Ureter (tissue), 1 donor: ENCODE data around the gene KCNG4. TPM values are rescaled to one million over a fixed set of nuclear protein-coding genes. Genes with fewer than 3 reads are reported as not detected.
A peak's percentile ranks its signal among the peaks of the same experiment; 100 is the strongest.
"Not testable (repeated sequence)": the region's sequence is repeated elsewhere in the genome, so short reads cannot be mapped to it uniquely, and the experiment has no call there.

Experiments used
- DNase-seq: peaks from one replicate; pipeline ENCODE4 v3.0.0-alpha.2; 2020; ENCODE audit warnings: low spot score
- total RNA-seq: library from RNA; stranded (reverse); gene quantifications from one replicate; pipeline ENCODE4 v1.2.4, GENCODE V29; 2023
- donor health status: DM: yes; HTN: yes; CAD: no.

Gene KCNG4
- total RNA-seq, 1 donor from 2014 or later = not detected

DNA sequence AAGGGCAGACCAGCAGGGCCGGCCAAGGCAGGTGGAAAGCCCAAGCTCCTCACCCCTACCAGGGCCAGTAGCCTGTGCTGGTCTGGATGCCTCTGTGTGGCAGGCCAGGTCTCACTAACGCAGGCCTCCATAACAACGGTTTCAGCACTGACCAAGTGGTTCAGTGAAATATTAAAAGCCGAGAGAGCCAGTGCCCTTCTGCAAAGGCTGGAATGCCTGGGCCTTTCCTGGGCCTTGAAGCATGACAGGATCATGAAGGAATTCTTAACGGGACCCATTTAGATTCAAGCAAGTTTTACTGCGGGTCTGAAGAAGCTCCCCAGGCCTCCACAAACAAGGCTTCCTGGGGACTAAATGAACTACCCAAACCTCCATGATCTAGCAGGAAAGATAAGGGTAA, 32.6 kb downstream of the KCNG4 start:
- no peak for DNase-seq

GRCh38 chr16:84205976-84206691, 33.7 kb downstream of the KCNG4 start:
- DNase-seq = no peak

- DNase-seq = not testable (repeated sequence)
Measured at GRCh38 chr16:84205123-84205522, 34.7 kb downstream of the KCNG4 start.

DNA sequence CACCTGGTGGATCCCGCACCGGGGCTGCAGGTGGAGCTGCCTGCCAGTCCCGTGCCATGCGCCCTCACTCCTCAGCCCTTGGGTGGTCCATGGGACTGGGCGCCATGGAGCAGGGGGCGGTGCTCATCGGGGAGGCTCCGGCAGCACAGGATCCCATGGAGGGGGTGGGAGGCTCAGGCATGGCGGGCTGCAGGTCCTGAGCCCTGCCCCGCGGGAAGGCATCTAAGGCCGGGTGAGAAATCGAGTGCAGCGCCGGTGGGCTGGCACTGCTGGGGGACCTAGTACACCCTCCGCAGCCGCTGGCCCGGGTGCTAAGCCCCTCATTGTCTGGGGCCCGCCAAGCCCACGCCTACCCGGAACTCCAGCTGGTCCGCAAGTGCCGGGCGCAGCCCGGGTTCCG, 35.3 kb downstream of the KCNG4 start:
- not testable (repeated sequence) for DNase-seq

- no peak for DNase-seq
Measured at GRCh38 chr16:84199861-84200260, 40.0 kb downstream of the KCNG4 start.

DNA sequence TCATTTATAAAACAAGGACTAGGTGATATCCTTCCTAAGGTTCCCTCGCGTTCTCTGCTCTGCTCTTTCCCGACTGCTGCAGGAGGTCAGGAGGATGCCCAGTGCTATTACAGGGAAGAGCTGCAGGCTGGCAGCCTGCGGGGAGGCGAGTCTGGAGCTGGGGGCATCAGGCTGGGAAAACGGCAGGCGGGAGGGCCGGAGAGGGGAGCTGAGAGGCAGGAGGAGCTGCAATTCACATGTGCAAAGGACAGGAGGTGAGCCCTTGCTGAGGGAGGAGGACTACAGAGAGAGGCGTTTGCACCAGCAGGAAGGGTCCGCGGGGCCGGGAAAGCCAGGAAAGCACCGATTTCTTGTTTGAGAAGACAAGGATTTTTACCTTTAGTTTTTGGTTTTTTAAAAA, 40.7 kb downstream of the KCNG4 start:
- DNase-seq = no peak

DNA sequence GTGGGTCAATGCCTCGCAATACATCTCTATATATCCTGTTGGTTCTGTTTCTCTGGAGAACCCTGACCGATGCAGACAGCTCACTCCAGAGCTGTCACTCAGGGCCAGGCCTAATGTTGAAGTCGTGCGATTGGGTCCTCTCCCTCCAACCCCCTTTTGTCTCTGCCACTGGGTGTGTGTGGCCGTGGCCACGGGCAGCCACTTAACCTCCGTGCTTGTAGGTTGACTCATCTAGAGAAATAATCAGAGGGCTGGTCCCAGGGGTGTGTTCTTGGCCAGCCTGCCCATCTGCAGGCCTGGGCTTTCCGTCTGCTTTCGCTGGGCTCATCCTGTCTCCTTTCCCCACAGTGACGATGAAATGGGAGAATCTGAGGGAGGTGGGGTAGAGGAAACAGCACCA, 41.4 kb downstream of the KCNG4 start:
- DNase-seq = no peak

- no peak for DNase-seq
Measured at GRCh38 chr16:84197466-84198128, 42.2 kb downstream of the KCNG4 start.

GRCh38 chr16:84196727-84197394, 43.0 kb downstream of the KCNG4 start:
- peak; percentile 77 for DNase-seq

DNA sequence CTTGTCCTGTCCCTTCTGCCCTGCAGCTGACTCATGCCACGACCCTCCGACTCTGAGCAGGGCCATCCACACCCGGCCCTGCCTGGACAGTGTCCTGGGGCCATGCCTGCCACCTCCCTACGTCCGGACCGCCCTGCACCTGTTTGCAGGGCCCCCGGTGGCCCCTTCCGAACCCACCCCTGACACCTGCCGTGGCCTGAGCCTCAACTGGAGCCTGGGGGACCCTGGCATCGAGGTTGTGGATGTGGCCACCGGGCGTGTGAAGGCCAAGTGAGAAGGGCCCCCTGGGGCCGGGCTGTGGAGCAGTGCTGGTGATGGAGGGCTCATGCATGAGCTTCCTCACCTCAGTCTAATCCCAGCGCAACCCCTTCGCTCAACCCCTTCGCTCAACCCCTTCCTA, 43.7 kb downstream of the KCNG4 start:
- no peak for DNase-seq

GRCh38 chr16:84195201-84196093, 44.4 kb downstream of the KCNG4 start:
- no peak for DNase-seq

DNA sequence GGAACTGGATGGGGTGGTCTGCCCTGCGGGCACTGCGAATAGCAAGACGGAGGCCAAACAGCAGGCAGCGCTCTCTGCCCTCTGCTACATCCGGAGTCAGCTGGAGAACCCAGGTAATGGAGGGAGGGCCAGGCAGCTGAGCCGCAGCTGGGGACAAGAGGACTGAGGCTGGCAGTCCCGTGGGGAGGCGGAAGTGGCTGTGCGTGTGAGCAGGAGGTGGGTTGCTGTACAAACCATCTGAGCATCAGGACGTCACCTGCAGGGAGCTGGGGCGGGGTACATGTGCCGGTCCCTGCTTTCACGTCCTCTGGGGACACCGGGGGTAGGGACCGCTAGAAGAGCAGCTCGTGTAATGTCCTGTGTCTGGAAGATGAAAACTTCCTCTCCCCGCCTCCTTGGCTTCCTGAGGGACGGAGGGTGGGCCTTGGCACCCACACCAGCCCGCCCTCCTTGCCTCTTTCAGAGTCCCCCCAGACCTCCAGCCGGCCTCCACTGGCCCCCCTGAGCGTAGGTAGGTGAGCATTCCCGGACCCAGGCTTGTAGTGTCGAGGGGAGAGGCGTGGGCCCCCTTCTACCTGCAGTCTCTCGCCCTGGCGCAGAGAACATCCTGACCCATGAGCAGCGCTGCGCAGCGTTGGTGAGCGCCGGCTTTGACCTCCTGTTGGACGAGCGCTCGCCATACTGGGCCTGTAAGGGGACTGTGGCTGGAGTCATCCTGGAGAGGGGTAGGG, 45.2 kb downstream of the KCNG4 start:
- DNase-seq = no peak

DNA sequence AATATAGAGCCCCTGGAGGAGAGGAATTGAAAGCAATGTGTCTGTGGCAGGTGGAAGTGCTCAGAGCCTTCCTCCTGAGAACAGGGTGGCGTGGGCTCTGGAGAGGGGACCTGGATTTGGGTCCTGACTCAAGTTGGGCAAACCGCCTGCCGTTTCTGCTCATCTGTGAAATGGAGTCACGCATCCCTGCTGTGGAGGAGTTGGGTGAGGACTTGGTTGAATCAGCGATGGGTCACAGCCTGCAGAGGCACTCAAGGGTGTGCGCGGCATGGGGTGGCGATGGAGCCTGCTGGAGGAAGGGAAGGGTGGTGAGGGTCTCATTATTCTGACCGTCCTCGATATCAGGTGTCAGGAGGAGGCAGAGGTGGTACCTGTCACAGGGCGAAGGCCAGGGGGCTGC, 45.8 kb downstream of the KCNG4 start:
- DNase-seq = no peak

- no peak for DNase-seq
Measured at GRCh38 chr16:84193480-84193879, 46.3 kb downstream of the KCNG4 start.

GRCh38 chr16:84191466-84191865, 48.3 kb downstream of the KCNG4 start:
- no peak for DNase-seq

GRCh38 chr16:84190731-84191388, 49.0 kb downstream of the KCNG4 start, which contains the start of gene ADAD2:
Gene ADAD2 (plus strand): TSS chr16:84191157. CDS start chr16:84191231, 74 bp downstream.
- DNase-seq = no peak

DNA sequence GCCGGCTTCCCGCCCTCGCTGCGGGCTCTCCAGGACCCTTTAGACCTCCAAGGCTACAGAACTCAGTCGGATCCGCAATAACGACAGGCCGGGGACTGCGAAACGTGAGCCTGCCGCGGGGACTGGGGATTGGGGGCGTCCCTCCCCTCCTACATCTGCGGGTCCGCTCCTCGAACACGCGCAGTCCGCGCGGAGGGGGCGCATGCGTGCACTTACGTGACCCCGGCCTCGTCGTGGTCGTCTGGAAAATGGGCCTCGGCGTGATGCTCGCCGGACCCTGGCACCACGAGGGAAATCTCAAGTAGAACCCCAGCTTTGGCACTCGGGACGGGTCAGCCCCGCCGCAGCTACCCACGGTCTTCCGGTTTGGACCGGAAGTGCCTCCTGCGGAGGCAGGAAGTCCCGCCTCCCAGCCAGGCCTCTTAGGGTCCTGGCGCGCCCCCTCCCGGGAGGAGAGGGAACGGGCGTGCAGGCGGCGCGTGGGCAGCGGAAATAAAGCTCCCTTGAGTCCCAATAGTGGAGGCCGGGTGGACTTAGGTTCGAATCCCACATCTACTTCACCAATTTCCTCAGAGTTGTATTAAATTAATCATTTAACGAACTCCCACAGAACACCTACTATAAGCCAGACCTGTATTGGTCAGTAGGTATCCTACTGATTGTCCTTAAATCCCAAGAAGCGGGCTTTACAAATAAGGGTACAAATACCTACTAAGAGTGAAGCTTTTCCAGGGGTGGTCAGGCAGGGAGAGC, 53.0 kb downstream of the KCNG4 start, which contains the start of gene TAF1C:
Gene TAF1C (minus strand): TSS at position 373 of the 753 bp plus-strand sequence. CDS start 2,069 bp downstream, outside the sequence.
- DNase-seq = peak; percentile 92

- no peak for DNase-seq
Measured at GRCh38 chr16:84184775-84185174, 55.0 kb downstream of the KCNG4 start.

DNA sequence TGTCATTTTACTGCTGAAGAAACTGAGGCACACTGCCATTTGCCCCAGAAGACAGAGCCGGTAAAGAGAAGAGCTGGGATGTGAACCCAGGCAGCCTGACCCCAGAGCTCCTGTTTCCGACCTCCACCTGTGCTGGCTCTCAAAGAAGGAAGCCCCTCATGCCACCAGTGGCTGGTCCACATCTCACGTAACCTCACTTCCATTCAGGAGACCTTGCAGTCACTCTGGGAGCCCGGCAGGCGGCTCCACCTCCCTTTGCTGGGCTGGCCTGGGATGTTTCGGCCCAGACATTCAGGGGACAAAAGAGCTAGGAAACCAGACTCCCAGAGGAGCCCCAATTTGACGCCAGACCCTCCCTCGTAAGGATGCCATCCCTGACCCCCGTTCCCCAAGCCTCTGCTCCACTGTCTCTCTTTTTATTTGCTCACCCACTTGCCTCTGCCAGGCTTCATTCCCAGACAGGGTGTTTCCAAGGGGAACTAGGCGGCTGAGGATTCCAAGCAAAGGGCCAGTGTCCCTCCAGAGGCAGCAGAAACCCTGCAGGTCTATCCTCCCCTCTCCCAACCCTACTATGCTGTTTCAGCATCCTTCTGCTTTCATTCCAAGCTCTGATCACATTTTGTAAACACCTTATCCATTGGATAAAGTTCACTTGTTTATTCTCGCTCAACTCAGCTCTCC, 55.8 kb downstream of the KCNG4 start:
- no peak for DNase-seq
